ENCODE measurements around the gene KLHL2.

DNA sequence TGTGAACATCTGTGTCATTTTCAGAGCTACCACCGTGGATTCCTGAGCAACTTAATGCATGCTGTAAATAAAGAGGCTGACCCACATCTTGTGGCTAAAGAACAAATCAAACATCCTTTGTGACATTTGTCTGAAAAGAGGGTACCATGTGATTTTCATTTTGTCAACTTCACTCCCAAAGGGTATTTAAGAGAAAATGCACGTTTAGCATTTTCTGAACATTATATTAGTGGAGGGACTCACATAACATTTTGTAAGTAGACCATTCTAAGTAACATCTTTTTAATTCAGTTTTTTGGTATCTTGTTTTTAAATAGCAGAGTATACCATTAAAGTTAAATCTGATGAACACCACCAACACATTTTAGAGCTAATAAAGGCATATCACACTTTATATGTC is 154.4 kb downstream of the KLHL2 start:
- TF ChIP-seq POLR2AphosphoS5 (IDR thresholded peaks at IDR 0.05; ENCODE audit: borderline replicate concordance, low read depth, low read length) (no peak), EZH2 (IDR thresholded peaks at IDR 0.05) (no peak), FOXP2 (optimal IDR thresholded peaks at IDR 0.05; ENCODE audit: control extremely low read depth, extremely low read length, insufficient read depth) (no peak)
